Right lobe of liver (tissue), 4 donors: ENCODE results near the gene USO1.

Experiments
- CTCF ChIP-seq, 4 donors: fragments of 200-600 bp in 3 of 4; fragments of 450-650 bp in 1 of 4; IDR thresholded peaks; one replicate each; pipeline versions ENCODE4 v1.5.1 to v1.8.0; 2016 to 2022; ENCODE audit warnings: antibody characterized with exemption in 4 of 4, mild to moderate bottlenecking in 2 of 4
- POLR2A ChIP-seq: fragments of 450-650 bp; IDR thresholded peaks from one replicate; pipeline ENCODE4 v1.6.1; 2017; ENCODE audit warnings: antibody characterized with exemption, mild to moderate bottlenecking
- donor health status: DM: no; HTN: no; CAD: no.
- donor health status: DM: no; HTN: no; CAD: no.
- donor health status: DM: no; HTN: yes; CAD: no.

DNA sequence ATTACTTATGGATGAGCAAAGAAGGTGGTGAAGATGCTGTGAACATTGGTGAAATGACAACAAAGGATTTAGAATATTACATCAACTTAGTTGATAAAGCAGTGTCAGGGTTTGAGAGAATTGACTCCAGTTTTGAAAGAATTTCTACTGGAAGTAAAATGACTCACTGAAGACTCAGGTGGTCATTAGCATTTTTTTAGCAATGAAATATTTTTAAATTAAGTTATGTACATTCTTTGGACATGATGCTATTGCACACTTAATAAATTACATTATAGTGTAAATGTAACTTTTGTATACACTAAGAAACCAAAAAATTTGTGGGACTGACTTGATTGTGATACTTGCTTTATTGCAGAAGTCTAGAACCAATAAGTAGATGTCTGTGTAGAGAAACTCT, 56.9 kb downstream of the USO1 start:
- TF ChIP-seq POLR2A = no peak
- TF ChIP-seq CTCF (IDR thresholded peaks at IDR 0.05) = no peak
